ENCODE results near the gene PITPNM2.

DNA sequence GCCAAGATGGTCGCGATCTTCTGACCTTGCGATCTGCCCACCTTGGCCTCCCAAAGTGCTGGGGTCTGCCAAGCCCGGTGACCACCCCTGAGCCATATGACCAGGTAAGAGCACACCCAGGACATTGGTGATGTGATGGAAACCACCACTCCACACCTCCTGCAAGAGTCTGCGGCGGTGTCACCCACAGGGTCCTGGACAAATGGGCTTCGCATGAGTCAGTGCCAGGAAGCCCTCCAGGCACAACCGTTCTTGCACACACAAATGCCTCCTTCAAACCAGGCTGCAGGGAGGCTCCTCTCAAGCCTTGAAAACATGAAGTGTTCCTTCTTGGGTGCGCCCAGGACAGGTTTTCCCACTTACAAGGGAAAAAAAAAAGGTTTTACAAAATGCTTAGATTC lies 16.6 kb downstream of the PITPNM2 start:
- TF ChIP-seq, protein P1, sequence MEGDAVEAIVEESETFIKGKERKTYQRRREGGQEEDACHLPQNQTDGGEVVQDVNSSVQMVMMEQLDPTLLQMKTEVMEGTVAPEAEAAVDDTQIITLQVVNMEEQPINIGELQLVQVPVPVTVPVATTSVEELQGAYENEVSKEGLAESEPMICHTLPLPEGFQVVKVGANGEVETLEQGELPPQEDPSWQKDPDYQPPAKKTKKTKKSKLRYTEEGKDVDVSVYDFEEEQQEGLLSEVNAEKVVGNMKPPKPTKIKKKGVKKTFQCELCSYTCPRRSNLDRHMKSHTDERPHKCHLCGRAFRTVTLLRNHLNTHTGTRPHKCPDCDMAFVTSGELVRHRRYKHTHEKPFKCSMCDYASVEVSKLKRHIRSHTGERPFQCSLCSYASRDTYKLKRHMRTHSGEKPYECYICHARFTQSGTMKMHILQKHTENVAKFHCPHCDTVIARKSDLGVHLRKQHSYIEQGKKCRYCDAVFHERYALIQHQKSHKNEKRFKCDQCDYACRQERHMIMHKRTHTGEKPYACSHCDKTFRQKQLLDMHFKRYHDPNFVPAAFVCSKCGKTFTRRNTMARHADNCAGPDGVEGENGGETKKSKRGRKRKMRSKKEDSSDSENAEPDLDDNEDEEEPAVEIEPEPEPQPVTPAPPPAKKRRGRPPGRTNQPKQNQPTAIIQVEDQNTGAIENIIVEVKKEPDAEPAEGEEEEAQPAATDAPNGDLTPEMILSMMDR (IDR thresholded peaks at IDR 0.05; ENCODE audit: insufficient read depth, low read length): no peak
- TF ChIP-seq SPI1 (IDR thresholded peaks at IDR 0.05; ENCODE audit: borderline replicate concordance, low read depth): no peak
- no peak for TF ChIP-seq POLR2AphosphoS5 (IDR thresholded peaks at IDR 0.05; ENCODE audit: low read depth)
- TF ChIP-seq, protein P2, sequence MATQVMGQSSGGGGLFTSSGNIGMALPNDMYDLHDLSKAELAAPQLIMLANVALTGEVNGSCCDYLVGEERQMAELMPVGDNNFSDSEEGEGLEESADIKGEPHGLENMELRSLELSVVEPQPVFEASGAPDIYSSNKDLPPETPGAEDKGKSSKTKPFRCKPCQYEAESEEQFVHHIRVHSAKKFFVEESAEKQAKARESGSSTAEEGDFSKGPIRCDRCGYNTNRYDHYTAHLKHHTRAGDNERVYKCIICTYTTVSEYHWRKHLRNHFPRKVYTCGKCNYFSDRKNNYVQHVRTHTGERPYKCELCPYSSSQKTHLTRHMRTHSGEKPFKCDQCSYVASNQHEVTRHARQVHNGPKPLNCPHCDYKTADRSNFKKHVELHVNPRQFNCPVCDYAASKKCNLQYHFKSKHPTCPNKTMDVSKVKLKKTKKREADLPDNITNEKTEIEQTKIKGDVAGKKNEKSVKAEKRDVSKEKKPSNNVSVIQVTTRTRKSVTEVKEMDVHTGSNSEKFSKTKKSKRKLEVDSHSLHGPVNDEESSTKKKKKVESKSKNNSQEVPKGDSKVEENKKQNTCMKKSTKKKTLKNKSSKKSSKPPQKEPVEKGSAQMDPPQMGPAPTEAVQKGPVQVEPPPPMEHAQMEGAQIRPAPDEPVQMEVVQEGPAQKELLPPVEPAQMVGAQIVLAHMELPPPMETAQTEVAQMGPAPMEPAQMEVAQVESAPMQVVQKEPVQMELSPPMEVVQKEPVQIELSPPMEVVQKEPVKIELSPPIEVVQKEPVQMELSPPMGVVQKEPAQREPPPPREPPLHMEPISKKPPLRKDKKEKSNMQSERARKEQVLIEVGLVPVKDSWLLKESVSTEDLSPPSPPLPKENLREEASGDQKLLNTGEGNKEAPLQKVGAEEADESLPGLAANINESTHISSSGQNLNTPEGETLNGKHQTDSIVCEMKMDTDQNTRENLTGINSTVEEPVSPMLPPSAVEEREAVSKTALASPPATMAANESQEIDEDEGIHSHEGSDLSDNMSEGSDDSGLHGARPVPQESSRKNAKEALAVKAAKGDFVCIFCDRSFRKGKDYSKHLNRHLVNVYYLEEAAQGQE (IDR thresholded peaks at IDR 0.05; ENCODE audit: insufficient replicate concordance, low read depth): no peak
